HCT116 (cell line): Measurements from ENCODE around the gene ZC4H2. TPM values are rescaled to one million over a fixed set of nuclear protein-coding genes. Genes with fewer than 3 reads are reported as not detected.

Experiments used
- ATAC-seq: fragments of 200-7000 bp; cut with Tn5 transposase; 2 replicates; pipeline ENCODE4 v1.9.1; 2020; ENCODE audit warnings: mild to moderate bottlenecking, moderate library complexity
- BruUV-seq: library from RNA; stranded (reverse); fragments of 400-500 nt; replicated peaks from 2 replicates; lab custom pipeline; 2021; lab: Mats Ljungman, UMichigan
- CTCF ChIA-PET: fragments of 300-600 bp; sonication (Branson Sonifier 250); formaldehyde crosslinking; loops from one replicate; lab custom pipeline; 2021; ENCODE audit warnings: antibody characterized with exemption; lab: Charles Lee
- POLR2A ChIA-PET: fragments of 300-600, 350-600 bp; sonication (Branson Sonifier 250); formaldehyde crosslinking; loops from one replicate; lab custom pipeline; 2021; ENCODE audit warnings: antibody characterized with exemption; lab: Charles Lee
- RAD21 ChIA-PET, 2 experiments: fragments of 300-600 bp; sonication (Branson Sonifier 250); formaldehyde crosslinking; loops; one replicate each; lab custom pipeline; 2023; ENCODE audit warnings: low total read pairs in 2 of 2; ENCODE audit not compliant: uncharacterized antibody in 2 of 2, unreplicated experiment in 2 of 2, low non-redundant PET in 1 of 2; lab: Charles Lee
- DNase-seq: peaks from one replicate; pipeline ENCODE4 v3.0.0-alpha.2; 2010; ENCODE audit warnings: low read depth, low spot score
- H2AFZ ChIP-seq: fragments of 200-600 bp; shearing (Covaris generic), sonication (generic); 2 replicates; pipeline ENCODE4 v1.6.1; 2017; ENCODE audit warnings: low read depth, mixed run types, mixed read lengths, antibody characterized with exemption, low read length; ENCODE audit not compliant: poor library complexity, severe bottlenecking
- H3K27ac ChIP-seq: 2 replicates; pipeline ENCODE4 v1.5.1; 2012; ENCODE audit warnings: low read depth, low read length
- H3K27me3 ChIP-seq: fragments of 200-600 bp; sonication (generic); 2 replicates; pipeline ENCODE4 v1.6.1; 2016; ENCODE audit warnings: mixed run types, low read length, mixed read lengths; ENCODE audit not compliant: insufficient read depth
- H3K36me3 ChIP-seq, 2 experiments: fragments of 200-500 bp in 1 of 2; fragments of 200-600 bp in 1 of 2; sonication (Bioruptor generic) in 1 of 2; sonication (generic) in 1 of 2; 2 replicates each; pipeline versions ENCODE4 v1.5.1 to v1.6.1; 2014 to 2016; ENCODE audit warnings: low read length in 2 of 2, inconsistent platforms in 1 of 2, mixed read lengths in 1 of 2, mixed run types in 1 of 2; ENCODE audit not compliant: insufficient read depth in 2 of 2, control insufficient read depth in 1 of 2
- H3K4me1 ChIP-seq, 2 experiments: fragments of 200-600 bp in 1 of 2; sonication (generic) in 1 of 2; 2 replicates each; pipeline versions ENCODE4 v1.5.1 to v1.6.1; 2012 to 2017; ENCODE audit warnings: low read length in 2 of 2, inconsistent platforms in 1 of 2, mild to moderate bottlenecking in 1 of 2, mixed read lengths in 1 of 2, mixed run types in 1 of 2, moderate library complexity in 1 of 2; ENCODE audit not compliant: insufficient read depth in 2 of 2, control insufficient read depth in 1 of 2
- H3K4me2 ChIP-seq: fragments of 200-600 bp; sonication (generic); 2 replicates; pipeline ENCODE4 v1.6.1; 2017; ENCODE audit warnings: mixed run types, low read length, mixed read lengths
- H3K4me3 ChIP-seq, 2 experiments: fragments of 200-600 bp in 1 of 2; sonication (generic) in 1 of 2; replicated peaks in 1 of 2; 2 replicates each; pipeline ENCODE4 v1.5.1; 2011 to 2016; ENCODE audit warnings: low read length in 2 of 2, control low read depth in 1 of 2, low read depth in 1 of 2, mild to moderate bottlenecking in 1 of 2, mixed read lengths in 1 of 2, mixed run types in 1 of 2
- H3K79me2 ChIP-seq: fragments of 200-600 bp; sonication (generic); 2 replicates; pipeline ENCODE4 v1.6.1; 2017; ENCODE audit warnings: mild to moderate bottlenecking, mixed run types, low read length, moderate library complexity, mixed read lengths; ENCODE audit not compliant: insufficient read depth
- H3K9ac ChIP-seq: fragments of 200-600 bp; sonication (generic); 2 replicates; pipeline ENCODE4 v1.6.1; 2016; ENCODE audit warnings: low read length, mixed read lengths
- H3K9me2 ChIP-seq: fragments of 200-600 bp; sonication (generic), shearing (Covaris generic); 2 replicates; pipeline ENCODE4 v1.6.1; 2017; ENCODE audit warnings: mixed run types, mild to moderate bottlenecking, moderate library complexity; ENCODE audit not compliant: insufficient read depth
- H3K9me3 ChIP-seq, 2 experiments: fragments of 200-500 bp in 1 of 2; fragments of 200-600 bp in 1 of 2; sonication (Bioruptor generic) in 1 of 2; sonication (generic) in 1 of 2; 2 replicates each; pipeline ENCODE4 v1.6.1; 2014 to 2017; ENCODE audit warnings: low read length in 2 of 2, mixed read lengths in 2 of 2, inconsistent platforms in 1 of 2, low read depth in 1 of 2, mild to moderate bottlenecking in 1 of 2, mixed run types in 1 of 2, moderate library complexity in 1 of 2; ENCODE audit not compliant: control insufficient read depth in 1 of 2, insufficient read depth in 1 of 2
- H4K20me1 ChIP-seq: fragments of 200-600 bp; sonication (generic), shearing (Covaris generic); 2 replicates; pipeline ENCODE4 v1.6.1; 2017; ENCODE audit warnings: mixed run types, mild to moderate bottlenecking, moderate library complexity; ENCODE audit not compliant: insufficient read depth
- CEBPB ChIP-seq: IDR thresholded peaks from 2 replicates; pipeline ENCODE4 v1.6.1; 2012; ENCODE audit warnings: low read depth
- EGR1 ChIP-seq: IDR thresholded peaks from 2 replicates; pipeline ENCODE4 v1.6.1; 2012; ENCODE audit warnings: low read depth
- FOSL1 ChIP-seq: IDR thresholded peaks from 2 replicates; pipeline ENCODE4 v1.6.1; 2012; ENCODE audit warnings: low read depth
- JUND ChIP-seq: IDR thresholded peaks from 2 replicates; pipeline ENCODE4 v1.6.1; 2012
- POLR2A ChIP-seq: IDR thresholded peaks from 2 replicates; pipeline ENCODE4 v1.7.0; 2011; ENCODE audit warnings: borderline replicate concordance; ENCODE audit not compliant: insufficient read depth, insufficient read length; ENCODE audit errors: extremely low read depth
- SP1 ChIP-seq: IDR thresholded peaks from 2 replicates; pipeline ENCODE4 v1.6.1; 2012; ENCODE audit warnings: low read depth
- YY1 ChIP-seq: IDR thresholded peaks from 2 replicates; pipeline ENCODE4 v1.6.1; 2011; ENCODE audit warnings: low read length, low read depth, moderate library complexity, mild to moderate bottlenecking; ENCODE audit not compliant: insufficient replicate concordance; ENCODE audit errors: extremely low read depth
- ZFX ChIP-seq: fragments of 450-650 bp; IDR thresholded peaks from 2 replicates; pipeline ENCODE4 v1.6.1; 2017
- ZNF274 ChIP-seq: fragments of 200-500 bp; sonication (Bioruptor generic); IDR thresholded peaks from 2 replicates; pipeline ENCODE4 v1.6.1; 2014; ENCODE audit warnings: mild to moderate bottlenecking, low read depth, low read length, inconsistent platforms
- intact Hi-C: fragments of 100-400 bp; cut with micrococcal nuclease; formaldehyde crosslinking; loops from 2 replicates; pipeline ENCODE4 v1.10.0; 2022
- total RNA-seq: library from RNA; stranded (reverse); gene quantifications from one replicate; pipeline ENCODE4 v1.2.1, GENCODE V29; 2021; ENCODE audit not compliant: unreplicated experiment
- TF ChIP-seq, protein P1 (sequence below): IDR thresholded peaks from 2 replicates; pipeline ENCODE4 v1.6.1; 2012
- TF ChIP-seq, protein P2 (sequence below): IDR thresholded peaks from 2 replicates; pipeline ENCODE4 v1.6.1; 2012; ENCODE audit warnings: low read depth
- TF ChIP-seq, protein P3 (sequence below): IDR thresholded peaks from 2 replicates; pipeline ENCODE4 v1.6.1; 2011; ENCODE audit warnings: mild to moderate bottlenecking, low read length, moderate library complexity; ENCODE audit not compliant: insufficient replicate concordance; ENCODE audit errors: extremely low read depth

ZC4H2 gene
- total RNA-seq, 1 experiment from 2014 or later: 8.8 TPM

DNA sequence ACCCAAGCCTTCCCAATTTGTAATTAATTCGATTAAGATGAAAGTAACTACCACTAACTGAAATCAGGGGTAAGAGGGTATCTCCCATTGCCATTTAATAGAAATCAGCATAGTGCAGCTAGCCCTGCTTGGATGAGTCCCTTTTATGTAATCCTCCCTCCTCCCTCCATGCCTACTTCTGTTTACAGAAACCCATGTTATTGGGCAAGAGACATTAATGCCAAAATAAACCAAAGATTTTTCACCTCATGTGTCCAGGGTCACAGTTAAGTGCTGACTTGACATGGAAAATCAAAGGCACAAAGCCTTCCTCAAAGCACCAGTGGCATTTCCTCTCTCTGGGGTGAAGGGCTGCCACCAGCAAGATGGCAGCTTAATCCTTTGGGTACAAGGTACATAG is 50.8 kb downstream of the ZC4H2 start:
- ChIA-PET CTCF (no interaction called here), POLR2A (no interaction called here)
- Histone ChIP-seq H3K9me3 (no peaks in the 10 kb centered on the region), H3K4me3 (no peak overlapping the region), H3K79me2 (no peaks in the 10 kb centered on the region)
- TF ChIP-seq FOSL1: no peak
- TF ChIP-seq CEBPB: no peak
- TF ChIP-seq SP1: no peak
- TF ChIP-seq POLR2A: no peak
- no peak for TF ChIP-seq EGR1
- TF ChIP-seq ZFX: no peak
- no peak for TF ChIP-seq ZNF274
- TF ChIP-seq, protein P1, sequence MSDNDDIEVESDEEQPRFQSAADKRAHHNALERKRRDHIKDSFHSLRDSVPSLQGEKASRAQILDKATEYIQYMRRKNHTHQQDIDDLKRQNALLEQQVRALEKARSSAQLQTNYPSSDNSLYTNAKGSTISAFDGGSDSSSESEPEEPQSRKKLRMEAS: no peak
- TF ChIP-seq, protein P2, sequence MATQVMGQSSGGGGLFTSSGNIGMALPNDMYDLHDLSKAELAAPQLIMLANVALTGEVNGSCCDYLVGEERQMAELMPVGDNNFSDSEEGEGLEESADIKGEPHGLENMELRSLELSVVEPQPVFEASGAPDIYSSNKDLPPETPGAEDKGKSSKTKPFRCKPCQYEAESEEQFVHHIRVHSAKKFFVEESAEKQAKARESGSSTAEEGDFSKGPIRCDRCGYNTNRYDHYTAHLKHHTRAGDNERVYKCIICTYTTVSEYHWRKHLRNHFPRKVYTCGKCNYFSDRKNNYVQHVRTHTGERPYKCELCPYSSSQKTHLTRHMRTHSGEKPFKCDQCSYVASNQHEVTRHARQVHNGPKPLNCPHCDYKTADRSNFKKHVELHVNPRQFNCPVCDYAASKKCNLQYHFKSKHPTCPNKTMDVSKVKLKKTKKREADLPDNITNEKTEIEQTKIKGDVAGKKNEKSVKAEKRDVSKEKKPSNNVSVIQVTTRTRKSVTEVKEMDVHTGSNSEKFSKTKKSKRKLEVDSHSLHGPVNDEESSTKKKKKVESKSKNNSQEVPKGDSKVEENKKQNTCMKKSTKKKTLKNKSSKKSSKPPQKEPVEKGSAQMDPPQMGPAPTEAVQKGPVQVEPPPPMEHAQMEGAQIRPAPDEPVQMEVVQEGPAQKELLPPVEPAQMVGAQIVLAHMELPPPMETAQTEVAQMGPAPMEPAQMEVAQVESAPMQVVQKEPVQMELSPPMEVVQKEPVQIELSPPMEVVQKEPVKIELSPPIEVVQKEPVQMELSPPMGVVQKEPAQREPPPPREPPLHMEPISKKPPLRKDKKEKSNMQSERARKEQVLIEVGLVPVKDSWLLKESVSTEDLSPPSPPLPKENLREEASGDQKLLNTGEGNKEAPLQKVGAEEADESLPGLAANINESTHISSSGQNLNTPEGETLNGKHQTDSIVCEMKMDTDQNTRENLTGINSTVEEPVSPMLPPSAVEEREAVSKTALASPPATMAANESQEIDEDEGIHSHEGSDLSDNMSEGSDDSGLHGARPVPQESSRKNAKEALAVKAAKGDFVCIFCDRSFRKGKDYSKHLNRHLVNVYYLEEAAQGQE: no peak
- TF ChIP-seq, protein P3, sequence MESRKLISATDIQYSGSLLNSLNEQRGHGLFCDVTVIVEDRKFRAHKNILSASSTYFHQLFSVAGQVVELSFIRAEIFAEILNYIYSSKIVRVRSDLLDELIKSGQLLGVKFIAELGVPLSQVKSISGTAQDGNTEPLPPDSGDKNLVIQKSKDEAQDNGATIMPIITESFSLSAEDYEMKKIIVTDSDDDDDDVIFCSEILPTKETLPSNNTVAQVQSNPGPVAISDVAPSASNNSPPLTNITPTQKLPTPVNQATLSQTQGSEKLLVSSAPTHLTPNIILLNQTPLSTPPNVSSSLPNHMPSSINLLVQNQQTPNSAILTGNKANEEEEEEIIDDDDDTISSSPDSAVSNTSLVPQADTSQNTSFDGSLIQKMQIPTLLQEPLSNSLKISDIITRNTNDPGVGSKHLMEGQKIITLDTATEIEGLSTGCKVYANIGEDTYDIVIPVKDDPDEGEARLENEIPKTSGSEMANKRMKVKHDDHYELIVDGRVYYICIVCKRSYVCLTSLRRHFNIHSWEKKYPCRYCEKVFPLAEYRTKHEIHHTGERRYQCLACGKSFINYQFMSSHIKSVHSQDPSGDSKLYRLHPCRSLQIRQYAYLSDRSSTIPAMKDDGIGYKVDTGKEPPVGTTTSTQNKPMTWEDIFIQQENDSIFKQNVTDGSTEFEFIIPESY: no peak
- no peak for TF ChIP-seq JUND
- no peak for TF ChIP-seq YY1
- TF ChIP-seq, all 23 proteins: peak for 0
- no peaks in the 10 kb centered on the region for H3K9me2 ChIP-seq
- ATAC-seq (no peak), DNase-seq (no peak)
- intact Hi-C loops: no loop called here
- no peaks in the 10 kb centered on the region for H3K27me3 ChIP-seq
- no peak overlapping the region for H2AFZ ChIP-seq
- RAD21 ChIA-PET: no interaction called here
- no peaks in the 10 kb centered on the region for H3K4me1 ChIP-seq
- H3K4me2 ChIP-seq: no peak overlapping the region
- H3K36me3 ChIP-seq: no peaks in the 10 kb centered on the region
- no peak overlapping the region for H3K27ac ChIP-seq
- BruUV-seq: no TSS peak
- no peak overlapping the region for H3K9ac ChIP-seq
- no peaks in the 10 kb centered on the region for H4K20me1 ChIP-seq
